A673 (cell line): Measurements from ENCODE around the gene C1orf167. TPM values are rescaled to one million over a fixed set of nuclear protein-coding genes. Genes with fewer than 3 reads are reported as not detected.

Source experiments
- BruUV-seq: library from RNA; stranded (reverse); fragments of 400-500 nt; replicated peaks from 2 replicates; lab custom pipeline; 2021; lab: Mats Ljungman, UMichigan
- CTCF ChIA-PET: fragments of 300-600 bp; sonication (Branson Sonifier 250); formaldehyde crosslinking; loops from one replicate; lab custom pipeline; 2022; ENCODE audit warnings: antibody characterized with exemption; lab: Charles Lee
- POLR2A ChIA-PET: fragments of 300-600 bp; sonication (Branson Sonifier 250); formaldehyde crosslinking; loops from one replicate; lab custom pipeline; 2022; ENCODE audit warnings: antibody characterized with exemption; ENCODE audit not compliant: low non-redundant PET; lab: Charles Lee
- DNase-seq: peaks from one replicate; pipeline ENCODE4 v3.0.0-alpha.2; 2015; ENCODE audit warnings: low spot score
- H3K27ac ChIP-seq: fragments of 200-600 bp; sonication (generic); 2 replicates; pipeline ENCODE4 v1.5.1; 2016; ENCODE audit warnings: mixed run types, low read depth, mild to moderate bottlenecking, mixed read lengths, antibody characterized with exemption, low read length; ENCODE audit not compliant: poor library complexity, severe bottlenecking
- H3K27me3 ChIP-seq: fragments of 200-600 bp; sonication (generic); replicated peaks from 2 replicates; pipeline ENCODE4 v1.6.1; 2017; ENCODE audit warnings: mixed run types, low read depth, mild to moderate bottlenecking, mixed read lengths, antibody characterized with exemption, low read length; ENCODE audit not compliant: insufficient read depth, poor library complexity
- H3K36me3 ChIP-seq: fragments of 200-600 bp; sonication (generic); 2 replicates; pipeline ENCODE4 v1.6.1; 2016; ENCODE audit warnings: mixed run types, mild to moderate bottlenecking, mixed read lengths, antibody characterized with exemption, low read length; ENCODE audit not compliant: insufficient read depth, poor library complexity, severe bottlenecking
- H3K4me1 ChIP-seq: fragments of 200-600 bp; sonication (generic); 2 replicates; pipeline ENCODE4 v1.6.1; 2017; ENCODE audit warnings: mixed run types, mild to moderate bottlenecking, mixed read lengths, antibody characterized with exemption, low read length; ENCODE audit not compliant: insufficient read depth, poor library complexity, severe bottlenecking
- H3K4me3 ChIP-seq: fragments of 200-600 bp; sonication (generic); 2 replicates; pipeline ENCODE4 v1.5.1; 2016; ENCODE audit warnings: low read depth, mixed run types, mild to moderate bottlenecking, mixed read lengths, low read length; ENCODE audit not compliant: poor library complexity, severe bottlenecking
- H3K9me3 ChIP-seq: fragments of 200-600 bp; sonication (generic); 2 replicates; pipeline ENCODE4 v1.6.1; 2016; ENCODE audit warnings: mixed run types, low read depth, mild to moderate bottlenecking, mixed read lengths, antibody characterized with exemption, low read length; ENCODE audit not compliant: poor library complexity, severe bottlenecking
- EZH2 ChIP-seq: fragments of 200-600 bp; sonication (generic); IDR thresholded peaks from 2 replicates; pipeline ENCODE4 v1.6.1; 2017; ENCODE audit warnings: borderline replicate concordance, low read depth, mild to moderate bottlenecking, mixed read lengths, antibody characterized with exemption, low read length; ENCODE audit not compliant: poor library complexity, severe bottlenecking
- intact Hi-C: fragments of 100-400 bp; cut with micrococcal nuclease; formaldehyde crosslinking; loops from one replicate; pipeline ENCODE4 v1.10.0; 2022; ENCODE audit not compliant: unreplicated experiment
- total RNA-seq: library from RNA; stranded (reverse); gene quantifications from 2 replicates; pipeline ENCODE4 v1.2.3, GENCODE V29; 2021
- TF ChIP-seq, protein P1 (sequence below): fragments of 300-800, 200-600 bp; sonication (generic); conservative IDR thresholded peaks from 2 replicates; pipeline ENCODE4 v1.5.1; 2017; ENCODE audit warnings: low read depth, mild to moderate bottlenecking, antibody characterized with exemption, low read length, moderate library complexity, mixed read lengths

C1orf167 gene
- total RNA-seq, 1 experiment from 2014 or later: not detected

GRCh38 chr1:11731691-11732283 lies 30.2 kb upstream of the C1orf167 start:
- TF ChIP-seq, protein P1, sequence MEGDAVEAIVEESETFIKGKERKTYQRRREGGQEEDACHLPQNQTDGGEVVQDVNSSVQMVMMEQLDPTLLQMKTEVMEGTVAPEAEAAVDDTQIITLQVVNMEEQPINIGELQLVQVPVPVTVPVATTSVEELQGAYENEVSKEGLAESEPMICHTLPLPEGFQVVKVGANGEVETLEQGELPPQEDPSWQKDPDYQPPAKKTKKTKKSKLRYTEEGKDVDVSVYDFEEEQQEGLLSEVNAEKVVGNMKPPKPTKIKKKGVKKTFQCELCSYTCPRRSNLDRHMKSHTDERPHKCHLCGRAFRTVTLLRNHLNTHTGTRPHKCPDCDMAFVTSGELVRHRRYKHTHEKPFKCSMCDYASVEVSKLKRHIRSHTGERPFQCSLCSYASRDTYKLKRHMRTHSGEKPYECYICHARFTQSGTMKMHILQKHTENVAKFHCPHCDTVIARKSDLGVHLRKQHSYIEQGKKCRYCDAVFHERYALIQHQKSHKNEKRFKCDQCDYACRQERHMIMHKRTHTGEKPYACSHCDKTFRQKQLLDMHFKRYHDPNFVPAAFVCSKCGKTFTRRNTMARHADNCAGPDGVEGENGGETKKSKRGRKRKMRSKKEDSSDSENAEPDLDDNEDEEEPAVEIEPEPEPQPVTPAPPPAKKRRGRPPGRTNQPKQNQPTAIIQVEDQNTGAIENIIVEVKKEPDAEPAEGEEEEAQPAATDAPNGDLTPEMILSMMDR: no peak
- TF ChIP-seq EZH2: no peak
- no peak overlapping the region for H3K4me3 ChIP-seq
- peaks cover 31% of the 10 kb centered on the region for H3K4me1 ChIP-seq
- peak overlapping the region; percentile 82 for H3K27ac ChIP-seq
- DNase-seq: peak; percentile 33
- H3K36me3 ChIP-seq: no peaks in the 10 kb centered on the region
- ChIA-PET CTCF (no interaction called here), POLR2A (no interaction called here)
- BruUV-seq: no TSS peak
- intact Hi-C loops: no loop called here
- H3K27me3 ChIP-seq: no peaks in the 10 kb centered on the region
- no peaks in the 10 kb centered on the region for H3K9me3 ChIP-seq

GRCh38 chr1:11733306-11733705 lies 28.7 kb upstream of the C1orf167 start:
- no TSS peak for BruUV-seq
- H3K9me3 ChIP-seq: no peaks in the 10 kb centered on the region
- H3K4me3 ChIP-seq: no peak overlapping the region
- DNase-seq: no peak
- no peak overlapping the region for H3K27ac ChIP-seq
- H3K4me1 ChIP-seq: peaks cover 35% of the 10 kb centered on the region
- no peak for TF ChIP-seq EZH2
- TF ChIP-seq, protein P1: no peak
- intact Hi-C loops: no loop called here
- CTCF ChIA-PET: no interaction called here
- POLR2A ChIA-PET: no interaction called here
- no peaks in the 10 kb centered on the region for H3K36me3 ChIP-seq
- H3K27me3 ChIP-seq: no peaks in the 10 kb centered on the region

DNA sequence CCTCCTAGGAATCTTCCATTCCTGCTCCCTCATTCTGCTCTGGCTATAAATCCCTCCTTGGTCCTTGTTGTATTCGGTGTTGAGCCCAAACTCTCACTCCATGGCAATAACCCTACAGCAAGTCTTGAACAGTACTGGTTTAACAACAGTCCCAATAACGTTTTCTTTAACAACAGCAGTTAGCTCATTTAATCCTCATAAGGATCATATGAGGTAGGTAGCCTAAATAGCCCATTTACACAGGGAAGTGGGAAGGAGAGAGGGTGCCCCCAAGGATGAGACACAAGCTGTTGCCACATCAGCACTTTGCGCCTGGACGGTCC lies 26.5 kb upstream of the C1orf167 start:
- BruUV-seq: no TSS peak
- CTCF ChIA-PET: interaction anchor here (1.0 kb wide), 1 partner anchor 14 kb away, joined by 4 read pairs; no protein-coding TSS in a partner anchor
- H3K4me1 ChIP-seq: peaks cover 22% of the 10 kb centered on the region
- intact Hi-C loops: no loop called here
- peak overlapping the region; percentile 68 for H3K4me3 ChIP-seq
- H3K27me3 ChIP-seq: no peaks in the 10 kb centered on the region
- H3K36me3 ChIP-seq: no peaks in the 10 kb centered on the region
- no peaks in the 10 kb centered on the region for H3K9me3 ChIP-seq
- no peak for TF ChIP-seq EZH2
- POLR2A ChIA-PET: no interaction called here
- DNase-seq: no peak
- no peak overlapping the region for H3K27ac ChIP-seq
